NCI-H1105 (cell line): ENCODE data around the gene DGCR8.
A peak's percentile ranks its signal among the peaks of the same experiment; 100 is the strongest.

ENCODE experiments used
- DNase-seq: peaks from one replicate; lab custom pipeline; 2025; lab: John Stamatoyannopoulos, UW

Gene DGCR8

GRCh38 chr22:20079745-20080444 lies at the start of gene DGCR8:
Gene DGCR8, plus strand, starts transcription at chr22:20080241. Its CDS starts 5,723 bp downstream, at chr22:20085964.
- DNase-seq = peak; percentile 93

GRCh38 chr22:20031732-20032406 lies 48.2 kb upstream of the DGCR8 start:
- no peak for DNase-seq

- DNase-seq = no peak
Measured at GRCh38 chr22:20032407-20032991, 47.5 kb upstream of the DGCR8 start.

GRCh38 chr22:20033045-20033706 lies 46.9 kb upstream of the DGCR8 start:
- DNase-seq = no peak

GRCh38 chr22:20034143-20034542 lies 45.9 kb upstream of the DGCR8 start:
- no peak for DNase-seq

- no peak for DNase-seq
Measured at GRCh38 chr22:20035375-20036083, 44.5 kb upstream of the DGCR8 start.

- DNase-seq = no peak
Measured at GRCh38 chr22:20036084-20036482, 44.0 kb upstream of the DGCR8 start.

GRCh38 chr22:20036535-20037392 lies 43.3 kb upstream of the DGCR8 start:
- DNase-seq = no peak

- no peak for DNase-seq
Measured at GRCh38 chr22:20037419-20037818, 42.6 kb upstream of the DGCR8 start.

GRCh38 chr22:20038574-20038973 lies 41.5 kb upstream of the DGCR8 start:
- DNase-seq = no peak

- peak; percentile 53 for DNase-seq
Measured at GRCh38 chr22:20039683-20040325, 40.2 kb upstream of the DGCR8 start.

GRCh38 chr22:20040327-20041200 lies 39.5 kb upstream of the DGCR8 start:
- DNase-seq = no peak

- DNase-seq = no peak
Measured at GRCh38 chr22:20043057-20043996, 36.7 kb upstream of the DGCR8 start.

- no peak for DNase-seq
Measured at GRCh38 chr22:20043997-20044342, 36.1 kb upstream of the DGCR8 start.

GRCh38 chr22:20044495-20045151 lies 35.4 kb upstream of the DGCR8 start:
- no peak for DNase-seq

GRCh38 chr22:20046730-20047129 lies 33.3 kb upstream of the DGCR8 start:
- DNase-seq = no peak

- no peak for DNase-seq
Measured at GRCh38 chr22:20051927-20052308, 28.1 kb upstream of the DGCR8 start.
